HG03280 (cell line): ENCODE measurements around the gene ALDH2.
"Not testable (repeated sequence)": the region's sequence is repeated elsewhere in the genome, so short reads cannot be mapped to it uniquely, and the experiment has no call there.

Experiments used
- ATAC-seq: cut with Tn5 transposase; IDR thresholded peaks from one replicate; pipeline ENCODE4 v1.9.1; 2021; ENCODE audit warnings: mild to moderate bottlenecking, moderate library complexity; ENCODE audit not compliant: unreplicated experiment

Gene ALDH2

DNA sequence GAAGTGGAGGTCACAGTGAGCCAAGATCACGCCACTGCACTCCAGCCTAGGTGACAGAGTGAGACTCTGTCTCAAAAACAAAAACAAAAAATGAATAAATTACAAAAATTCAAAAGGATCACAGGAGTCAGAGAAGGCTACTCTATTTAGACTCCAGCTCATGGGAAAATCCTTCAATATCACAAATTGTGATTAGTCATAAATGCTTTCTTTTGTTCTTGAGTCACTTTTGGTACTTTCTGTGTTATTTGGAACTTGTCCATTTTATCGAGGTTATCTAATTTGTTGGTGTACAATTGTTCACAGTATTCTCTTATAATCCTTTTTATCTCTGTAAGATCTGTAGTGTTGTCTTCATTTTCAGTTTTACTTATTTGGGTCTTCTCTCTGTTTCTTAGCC lies 18.9 kb downstream of the ALDH2 start:
- ATAC-seq, result no peak

DNA sequence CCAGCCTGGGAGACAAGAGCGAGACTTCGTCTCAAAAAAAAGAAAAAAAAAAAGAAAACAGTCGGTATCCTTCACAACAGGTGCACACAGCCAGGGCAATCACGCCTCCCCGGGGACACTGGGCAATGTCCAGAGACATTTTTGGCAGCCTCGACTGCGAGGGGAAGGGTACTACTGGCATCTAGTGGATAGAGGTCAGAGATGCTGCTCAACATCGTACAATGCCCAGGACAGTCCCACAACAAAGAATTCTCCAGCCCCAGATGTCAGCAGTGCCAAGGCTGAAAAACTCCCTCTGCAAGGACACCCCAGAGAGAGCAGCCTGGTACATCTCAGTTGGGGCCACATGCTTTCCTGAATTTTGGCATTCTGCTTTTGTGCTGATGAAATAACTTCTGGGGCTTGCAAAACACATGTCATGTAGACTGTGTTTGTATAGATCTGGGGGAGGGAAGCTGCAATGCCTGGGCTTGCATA lies 21.5 kb downstream of the ALDH2 start:
- ATAC-seq, result no peak

DNA sequence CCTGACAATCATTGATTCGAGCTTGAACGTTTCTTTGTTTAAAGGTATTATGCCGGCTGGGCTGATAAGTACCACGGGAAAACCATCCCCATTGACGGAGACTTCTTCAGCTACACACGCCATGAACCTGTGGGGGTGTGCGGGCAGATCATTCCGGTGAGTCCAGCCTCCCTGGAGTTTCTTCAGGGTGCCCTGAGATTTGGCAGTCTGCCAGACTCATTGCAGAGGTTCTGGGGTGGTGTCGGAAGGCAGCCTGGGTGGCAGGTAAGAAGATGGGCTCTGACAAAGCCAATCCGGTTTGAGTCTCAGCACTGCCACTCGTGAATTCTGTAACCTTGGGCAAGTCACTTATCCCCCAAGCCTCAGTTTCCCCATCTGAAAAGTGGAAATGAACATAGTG lies 23.0 kb downstream of the ALDH2 start:
- no peak for ATAC-seq

DNA sequence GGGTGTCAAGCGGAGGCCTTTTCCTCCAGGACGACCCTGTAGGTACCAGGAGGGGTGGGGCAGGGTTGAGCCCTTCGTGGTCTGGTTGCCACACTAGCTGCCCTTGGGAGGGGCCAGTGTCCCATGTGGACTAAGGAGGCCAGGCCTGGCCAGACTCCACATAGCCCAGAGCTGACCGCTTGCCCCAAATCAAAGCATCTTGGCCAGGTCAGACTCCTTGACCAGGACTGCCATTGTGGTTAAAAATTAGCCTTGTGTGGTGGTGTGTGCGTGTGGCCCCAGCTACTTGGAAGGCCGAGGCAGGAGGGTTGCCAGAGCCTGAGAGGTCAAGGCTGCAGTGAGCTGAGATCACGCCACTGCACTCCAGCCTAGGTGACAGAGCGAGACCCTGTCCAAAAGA lies 24.8 kb downstream of the ALDH2 start:
- no peak for ATAC-seq

DNA sequence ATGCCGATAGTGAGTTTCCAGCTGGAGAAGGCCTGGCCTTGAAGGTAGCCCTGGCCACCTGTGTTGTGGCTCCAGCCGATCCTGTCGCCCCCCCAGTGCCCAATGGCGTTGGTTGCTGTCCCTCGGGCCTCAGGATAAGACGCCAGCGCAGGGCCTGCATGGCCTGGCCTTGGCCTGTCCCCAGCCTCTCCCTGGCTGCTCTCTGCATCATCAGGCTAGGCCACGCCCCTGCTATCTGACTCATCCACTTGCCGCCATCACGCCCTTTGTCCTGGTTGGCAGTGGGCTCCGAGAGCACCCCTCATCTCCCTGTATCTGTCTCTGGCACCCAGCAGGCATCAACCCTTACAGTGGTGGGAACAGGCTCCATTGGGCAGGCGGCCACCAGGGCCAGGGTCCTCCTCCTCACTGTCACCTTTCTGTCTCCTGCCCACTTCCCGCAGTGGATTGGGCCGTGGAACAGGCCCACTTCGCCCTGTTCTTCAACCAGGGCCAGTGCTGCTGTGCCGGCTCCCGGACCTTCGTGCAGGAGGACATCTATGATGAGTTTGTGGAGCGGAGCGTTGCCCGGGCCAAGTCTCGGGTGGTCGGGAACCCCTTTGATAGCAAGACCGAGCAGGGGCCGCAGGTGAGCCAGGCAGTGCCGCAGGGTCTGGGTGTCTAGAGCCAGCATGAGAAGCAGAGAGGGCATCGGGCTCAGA lies 25.6 kb downstream of the ALDH2 start:
- ATAC-seq, result no peak

DNA sequence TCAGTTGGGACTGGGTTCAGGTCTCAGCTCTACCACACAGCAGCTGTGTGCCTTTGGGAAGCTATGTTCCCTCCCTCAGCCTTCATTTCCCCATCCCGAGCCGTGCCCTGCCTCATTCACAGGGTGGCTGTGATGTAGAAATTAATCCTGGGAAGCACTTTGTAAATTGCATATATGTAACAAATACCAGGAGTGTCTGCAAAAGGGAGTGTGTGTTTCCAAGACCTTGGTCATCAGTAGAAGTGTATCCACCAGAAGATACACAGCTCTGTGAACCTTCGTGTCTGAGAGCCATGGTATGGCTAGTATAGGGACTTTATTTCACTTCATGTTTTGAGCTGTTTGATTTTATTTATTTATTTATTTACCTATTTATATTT lies 26.1 kb downstream of the ALDH2 start:
- no peak for ATAC-seq

DNA sequence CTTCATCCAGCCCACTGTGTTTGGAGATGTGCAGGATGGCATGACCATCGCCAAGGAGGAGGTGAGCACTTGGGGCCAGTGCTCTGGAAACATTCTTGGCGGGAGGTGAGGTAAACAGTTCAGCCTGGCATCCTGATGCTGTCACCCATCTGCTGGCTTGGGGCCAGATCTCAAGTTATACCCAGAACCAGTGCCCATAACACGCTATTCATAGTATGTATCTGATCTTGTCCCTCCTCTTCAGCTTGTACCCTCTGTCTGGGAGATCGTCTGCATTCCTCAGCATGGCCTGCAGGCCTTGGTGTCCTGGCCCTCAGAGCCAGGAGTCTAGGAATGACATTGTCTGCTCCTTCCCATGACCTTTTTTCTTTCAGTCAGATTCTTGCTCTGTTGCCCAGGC lies 31.4 kb downstream of the ALDH2 start:
- no peak for ATAC-seq

DNA sequence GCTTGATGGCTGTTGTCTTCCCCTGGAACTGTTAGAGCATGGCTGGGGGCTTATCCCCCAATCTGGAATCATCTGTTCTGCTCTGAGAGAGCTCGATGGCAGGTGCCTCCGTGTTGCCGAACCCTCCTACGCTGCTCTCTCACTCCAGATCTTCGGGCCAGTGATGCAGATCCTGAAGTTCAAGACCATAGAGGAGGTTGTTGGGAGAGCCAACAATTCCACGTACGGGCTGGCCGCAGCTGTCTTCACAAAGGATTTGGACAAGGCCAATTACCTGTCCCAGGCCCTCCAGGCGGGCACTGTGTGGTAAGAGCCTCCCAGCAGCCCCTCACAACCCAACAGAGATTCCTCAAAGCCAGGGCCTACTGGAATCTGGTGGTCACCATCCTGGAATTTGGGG lies 33.0 kb downstream of the ALDH2 start:
- no peak for ATAC-seq

DNA sequence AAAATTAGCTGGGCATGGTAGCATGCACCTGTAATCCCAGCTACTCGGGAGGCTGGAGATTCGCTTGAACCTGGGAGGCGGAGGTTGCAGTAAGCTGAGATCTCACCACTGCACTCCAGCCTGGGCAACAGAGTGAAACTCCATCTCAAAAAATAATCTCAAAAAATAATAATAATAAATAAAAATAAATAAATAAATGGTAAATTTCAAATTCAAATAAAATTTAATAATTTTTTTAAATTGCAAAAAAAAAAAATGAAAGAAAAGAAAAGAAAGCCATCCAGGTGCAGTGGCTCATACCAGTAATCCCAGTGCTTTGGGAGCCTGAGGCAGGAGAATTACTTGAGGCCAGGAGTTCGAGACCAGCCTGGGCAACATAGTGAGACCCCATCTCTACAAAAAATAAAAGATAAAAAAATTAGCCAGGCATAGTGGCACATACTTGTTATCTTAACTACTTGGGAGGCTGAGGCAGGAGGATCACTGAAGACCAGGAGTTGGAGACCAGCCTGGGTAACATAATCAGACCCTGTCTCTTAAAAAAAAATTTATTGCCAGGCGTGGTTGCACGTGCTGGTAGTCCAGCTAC lies 36.4 kb downstream of the ALDH2 start:
- ATAC-seq, result no peak

DNA sequence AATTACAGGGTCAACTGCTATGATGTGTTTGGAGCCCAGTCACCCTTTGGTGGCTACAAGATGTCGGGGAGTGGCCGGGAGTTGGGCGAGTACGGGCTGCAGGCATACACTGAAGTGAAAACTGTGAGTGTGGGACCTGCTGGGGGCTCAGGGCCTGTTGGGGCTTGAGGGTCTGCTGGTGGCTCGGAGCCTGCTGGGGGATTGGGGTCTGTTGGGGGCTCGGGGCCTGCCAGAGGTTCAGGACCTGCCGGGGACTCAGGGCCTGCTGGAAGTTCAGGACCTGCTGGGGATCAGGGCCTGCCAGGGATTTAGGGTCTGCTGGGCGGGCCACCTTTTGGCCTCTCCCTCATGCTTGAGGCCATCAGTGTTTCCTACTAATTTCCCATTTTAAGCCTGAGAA lies 37.1 kb downstream of the ALDH2 start:
- no peak for ATAC-seq

DNA sequence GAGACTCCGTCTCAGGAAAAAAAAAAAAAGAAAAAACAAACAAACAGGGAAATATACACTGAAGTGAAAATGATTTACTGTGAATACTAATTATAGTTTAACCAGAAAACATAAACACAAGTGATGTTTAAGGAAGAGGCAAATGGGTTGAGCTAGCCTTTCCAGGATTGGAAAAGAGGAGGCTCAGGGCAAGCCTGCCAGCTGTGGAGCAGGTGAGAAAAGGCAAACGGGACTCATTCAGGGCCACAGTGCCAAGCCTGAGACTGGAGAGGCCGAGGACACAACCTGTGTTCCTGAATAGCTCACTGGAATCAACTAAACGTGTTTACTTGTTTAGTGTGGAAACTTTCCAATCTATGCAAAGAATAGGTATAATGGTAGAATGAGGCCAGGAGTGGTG lies 39.6 kb downstream of the ALDH2 start:
- no peak for ATAC-seq

DNA sequence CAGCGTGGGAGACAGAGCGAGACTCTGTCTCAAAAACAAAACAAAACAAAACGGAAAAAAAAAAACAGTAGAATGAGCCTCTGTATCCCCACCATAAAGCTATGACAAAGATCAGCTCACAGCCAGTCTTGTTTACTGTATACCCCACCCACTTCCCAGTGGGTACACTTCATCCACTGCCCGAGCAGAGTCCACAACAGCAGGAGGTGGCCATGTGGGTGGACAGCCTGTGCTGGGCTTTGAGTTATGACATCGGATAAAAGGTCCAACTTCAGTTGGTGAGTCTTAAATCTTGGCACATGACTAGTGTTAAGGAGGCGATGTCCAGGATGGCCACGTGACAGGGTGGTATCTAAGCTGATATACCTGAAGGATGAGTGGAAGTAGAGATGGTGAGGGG lies 40.5 kb downstream of the ALDH2 start:
- no peak for ATAC-seq

DNA sequence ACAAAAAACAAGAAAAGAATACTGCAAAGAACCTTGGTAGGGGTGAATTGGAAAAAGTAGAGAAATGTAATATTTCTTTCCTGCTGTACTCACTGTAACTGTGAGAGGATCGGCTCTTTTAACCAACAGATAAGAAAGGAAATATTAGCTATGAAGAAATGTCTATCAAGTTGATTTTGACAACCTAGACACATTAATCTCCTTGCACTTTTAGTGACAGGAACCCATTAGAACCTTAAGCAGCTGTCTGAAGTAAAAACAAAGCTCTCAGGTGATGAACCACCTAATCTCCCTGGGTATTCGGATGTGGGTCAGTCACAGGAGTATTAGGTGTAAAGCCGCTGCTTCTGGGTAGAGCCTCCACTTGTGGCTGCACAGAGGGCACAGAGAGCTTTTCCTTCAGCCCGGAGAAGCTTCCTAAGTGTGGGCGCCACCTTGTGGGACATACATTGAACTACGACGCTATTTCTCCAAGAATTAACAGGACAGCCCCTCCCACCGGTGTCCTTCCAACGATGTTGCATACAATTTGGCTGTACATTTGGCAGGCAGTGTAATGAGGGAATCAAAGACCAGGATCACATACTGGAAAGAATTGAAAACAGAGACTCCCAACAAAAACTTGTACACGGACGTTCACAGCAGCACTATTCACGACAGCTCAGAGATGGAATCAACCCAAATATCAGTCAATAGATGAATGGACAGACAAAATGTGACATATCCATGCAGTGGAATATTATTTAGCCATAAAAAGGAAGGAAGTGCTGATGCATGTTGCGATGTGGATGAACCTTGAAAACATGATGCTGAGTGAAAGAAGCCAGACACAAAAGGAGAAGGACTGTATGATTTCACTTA lies 46.4 kb downstream of the ALDH2 start:
- peak; percentile 78 for ATAC-seq

DNA sequence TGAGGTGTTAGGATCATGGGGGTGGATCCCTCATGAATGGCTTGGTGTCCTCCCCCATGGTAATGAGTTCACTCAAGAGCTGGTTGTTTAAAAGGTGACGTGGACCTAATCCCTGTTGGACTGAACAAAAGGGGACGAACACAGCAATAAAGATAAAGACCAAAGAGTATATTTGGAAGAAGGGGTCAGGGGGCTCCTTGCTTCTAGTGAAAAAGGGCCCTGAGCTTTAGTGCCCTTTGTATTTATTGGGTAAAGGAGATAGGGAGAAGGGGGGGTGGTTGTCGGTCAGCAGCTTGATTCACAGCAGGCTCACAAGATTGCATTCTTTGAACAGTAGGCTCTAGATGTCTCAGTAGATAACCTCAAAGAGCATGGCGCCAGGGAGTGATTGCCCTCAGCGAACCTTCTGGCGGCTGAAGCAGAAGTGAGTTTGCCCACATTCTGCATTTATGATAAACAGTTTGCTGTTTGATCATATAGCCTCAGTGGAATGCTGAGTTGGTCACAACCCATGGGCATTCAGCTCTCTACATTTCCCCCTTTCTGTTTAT lies 49.4 kb downstream of the ALDH2 start:
- ATAC-seq, result no peak

DNA sequence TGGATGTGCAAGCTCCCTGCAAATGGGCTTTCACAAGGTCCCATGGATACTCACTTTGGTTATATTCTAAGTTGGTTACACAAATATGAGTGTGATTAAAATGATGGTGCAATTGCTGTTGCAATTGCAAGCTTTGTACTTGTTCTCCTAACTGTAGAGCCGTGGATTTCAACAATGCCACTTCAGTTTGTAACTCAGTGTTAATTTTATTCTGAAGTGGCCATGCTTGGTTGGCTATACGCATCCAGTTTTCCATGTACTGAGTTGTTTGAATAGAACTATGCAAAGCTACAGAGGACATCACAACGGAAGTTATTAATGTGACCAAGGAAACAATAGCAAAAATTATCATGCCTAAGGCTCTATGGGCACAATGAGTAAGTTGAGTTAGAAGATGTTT lies 50.2 kb downstream of the ALDH2 start:
- not testable (repeated sequence) for ATAC-seq

DNA sequence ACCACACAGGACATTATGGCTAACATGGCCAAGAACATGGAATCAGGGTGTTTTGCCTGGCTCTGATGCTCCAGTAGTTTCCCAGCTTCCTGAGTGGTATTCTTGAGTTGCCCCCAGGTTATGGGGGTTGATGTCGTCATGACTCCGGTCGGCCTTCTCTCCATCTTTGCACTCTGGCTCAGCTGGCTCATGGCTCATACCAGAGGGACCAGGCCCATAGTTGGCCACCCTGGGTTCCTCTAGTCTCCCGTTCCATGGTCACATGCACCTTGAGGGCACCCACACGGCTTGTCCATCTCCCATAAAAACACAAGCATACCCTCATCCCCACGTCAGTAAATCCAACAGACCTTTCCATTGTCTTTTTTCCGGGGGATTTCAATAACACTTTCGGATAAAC lies 51.6 kb downstream of the ALDH2 start:
- ATAC-seq, result no peak

DNA sequence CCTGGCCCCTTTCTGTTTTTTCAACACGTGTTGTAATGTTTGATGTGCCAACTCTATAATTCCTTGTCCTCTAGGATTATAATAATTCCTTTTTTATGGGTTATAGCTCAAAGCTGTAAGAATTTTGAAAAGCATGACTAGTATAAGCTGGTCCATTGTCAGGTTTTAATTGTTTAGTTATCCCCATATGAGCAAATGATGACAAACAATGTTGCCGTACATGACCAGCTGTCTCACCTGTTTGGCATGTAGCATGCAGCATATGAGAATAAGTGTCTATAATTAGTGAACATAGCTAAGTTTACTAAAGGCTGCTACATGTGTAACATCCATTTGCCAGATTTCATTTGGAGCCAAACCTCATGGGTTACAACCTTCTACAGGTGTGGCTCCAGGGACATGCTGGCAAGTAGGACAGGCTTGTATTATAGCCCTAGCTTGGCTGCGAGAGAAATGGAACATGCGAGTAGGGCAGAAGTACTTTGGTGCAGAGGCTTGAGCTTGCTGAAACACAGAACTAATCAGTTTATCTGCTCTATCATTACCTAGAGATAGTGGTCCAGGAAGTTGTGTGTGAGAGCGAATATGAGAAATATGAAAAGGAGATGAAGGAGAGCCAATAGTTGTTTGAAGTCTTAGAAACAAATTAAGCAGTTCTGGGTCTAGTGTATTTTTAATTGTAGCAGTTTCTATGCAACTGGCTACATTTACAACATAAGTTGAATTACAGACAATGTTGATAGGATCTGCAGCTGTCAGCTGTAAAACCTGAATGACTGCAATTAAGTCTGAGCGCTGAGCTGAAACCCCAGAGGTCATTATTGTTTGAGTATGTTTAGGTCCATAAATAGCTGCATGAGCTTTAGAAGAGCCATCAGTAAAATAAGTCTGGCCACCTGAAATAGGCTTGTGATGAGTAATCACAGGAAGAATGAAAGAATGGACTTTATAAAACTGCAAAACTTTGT lies 52.7 kb downstream of the ALDH2 start:
- ATAC-seq, result no peak

DNA sequence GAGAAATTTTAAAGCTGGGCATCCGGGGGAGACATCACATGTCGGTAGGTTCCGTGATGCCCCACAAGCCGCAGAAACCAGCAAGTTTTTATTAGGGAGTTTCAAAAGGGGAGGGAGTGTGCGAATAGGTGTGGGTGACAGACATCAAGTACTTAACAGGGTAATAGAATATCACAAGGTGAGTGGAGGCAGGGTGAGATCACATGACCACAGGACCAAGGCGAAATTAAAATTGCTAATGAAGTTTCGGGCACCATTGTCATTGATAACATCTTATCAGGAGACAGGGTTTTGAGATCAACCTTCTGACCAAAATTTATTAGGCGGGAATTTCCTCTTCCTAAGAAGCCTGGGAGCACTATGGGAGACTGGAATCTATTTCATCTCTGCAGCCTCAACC lies 54.1 kb downstream of the ALDH2 start:
- not testable (repeated sequence) for ATAC-seq

DNA sequence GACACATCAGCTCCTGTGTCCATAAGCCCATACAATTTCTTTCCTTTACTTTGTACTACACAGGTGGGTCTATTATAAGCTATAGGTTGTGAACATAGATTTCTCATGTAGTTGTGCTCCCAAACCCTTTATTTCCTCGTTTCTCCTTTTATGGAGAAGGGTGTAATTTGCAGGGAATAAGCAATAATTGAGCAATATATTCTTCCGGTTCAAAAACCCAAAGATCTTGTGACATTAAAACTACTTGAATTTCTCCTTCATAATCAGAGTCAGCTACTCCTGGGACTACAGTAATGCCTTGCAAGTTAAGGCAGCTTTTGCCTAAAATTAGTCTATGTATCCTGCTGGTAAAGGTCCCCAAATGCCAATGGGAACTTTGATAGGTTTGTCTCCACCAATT lies 56.2 kb downstream of the ALDH2 start:
- no peak for ATAC-seq

DNA sequence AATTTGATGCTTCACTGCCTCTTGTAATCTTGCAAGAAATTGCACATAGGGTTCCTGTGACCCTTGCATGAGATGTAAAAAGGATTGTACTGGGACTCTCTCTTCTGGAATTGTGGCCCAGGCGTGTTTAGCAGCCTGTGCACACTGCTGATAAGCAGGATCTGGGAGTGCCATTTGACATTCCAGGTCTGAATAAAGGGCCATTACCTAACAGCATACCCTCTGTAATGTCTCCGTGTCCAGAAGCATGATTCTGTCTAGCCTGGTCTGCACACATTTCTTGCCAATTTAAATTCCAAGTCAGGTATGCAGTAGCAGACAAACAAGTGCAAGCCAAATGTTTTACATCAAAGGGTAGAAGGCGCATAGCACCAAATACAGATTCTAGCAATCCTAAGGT lies 57.2 kb downstream of the ALDH2 start:
- no peak for ATAC-seq

DNA sequence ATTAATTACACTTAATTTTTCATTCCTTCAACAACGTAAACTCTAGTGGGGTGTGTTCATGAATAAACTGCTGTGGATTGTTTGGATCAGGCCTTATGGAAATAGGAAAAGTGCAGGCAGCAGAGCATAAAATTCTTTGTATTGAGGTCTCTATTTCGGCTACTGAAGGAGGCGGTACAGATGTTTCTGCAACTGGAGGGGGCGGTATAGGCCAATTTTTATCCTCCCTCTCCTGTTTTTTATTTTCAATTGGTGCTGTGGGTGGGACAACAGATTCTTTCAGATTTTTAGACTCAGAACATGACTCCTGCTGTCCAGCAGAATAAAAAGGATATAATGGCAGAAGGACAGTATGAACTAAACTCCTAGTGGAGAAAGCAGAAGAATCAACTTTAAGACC lies 57.6 kb downstream of the ALDH2 start:
- not testable (repeated sequence) for ATAC-seq
